HL-60 (cell line): Measurements from ENCODE around the gene HPCA.

Experiments
- POLR2AphosphoS5 ChIP-seq: IDR thresholded peaks from 2 replicates; pipeline ENCODE4 v1.6.1; 2012; ENCODE audit warnings: low read depth
- TF ChIP-seq, protein P1 (sequence below): IDR thresholded peaks from one replicate; pipeline ENCODE4 v1.5.1; 2011; ENCODE audit warnings: low read length, control low read depth, inconsistent platforms; ENCODE audit not compliant: insufficient read depth
- TF ChIP-seq, protein P2 (sequence below): IDR thresholded peaks from 2 replicates; pipeline ENCODE4 v1.6.1; 2012; ENCODE audit warnings: low read depth; ENCODE audit not compliant: insufficient replicate concordance

DNA sequence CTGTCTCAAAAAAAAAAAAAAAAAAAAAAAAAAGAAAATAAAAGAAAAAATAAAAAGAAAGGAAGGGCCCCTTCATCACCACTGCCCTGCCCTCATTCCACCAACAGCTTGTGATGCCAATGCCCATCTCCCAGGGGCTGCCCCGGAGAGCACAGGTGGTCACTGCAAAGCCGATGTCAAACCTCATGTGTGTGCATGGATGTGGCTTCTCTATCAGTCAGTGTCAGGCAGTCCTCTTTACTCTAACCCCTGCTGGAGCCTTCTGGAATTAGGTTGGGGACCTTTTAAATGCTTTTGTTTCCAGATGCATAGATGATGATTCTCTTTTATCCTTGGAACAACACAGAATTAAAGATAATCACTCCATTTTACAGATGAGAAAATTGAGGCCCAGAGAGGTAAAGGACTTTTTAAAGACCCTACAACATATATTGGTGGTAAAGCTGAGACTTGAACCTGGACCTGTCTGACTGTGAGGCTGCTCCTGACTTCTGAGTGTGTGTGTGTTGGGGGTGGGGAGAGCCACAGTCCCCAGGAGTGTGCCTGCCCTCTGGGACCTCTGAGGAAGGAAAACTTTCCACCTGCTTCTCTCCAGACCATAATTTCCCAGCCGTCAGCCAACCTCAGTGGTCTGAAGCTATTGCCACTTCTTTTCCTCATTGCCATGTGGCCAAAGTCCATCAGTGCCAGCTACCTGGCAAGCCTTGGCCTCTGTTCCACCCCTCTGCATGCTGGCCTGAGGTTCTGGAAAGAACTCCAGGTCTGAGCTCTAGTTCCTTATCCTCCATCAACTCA is 17.9 kb downstream of the HPCA start:
- TF ChIP-seq, protein P1, sequence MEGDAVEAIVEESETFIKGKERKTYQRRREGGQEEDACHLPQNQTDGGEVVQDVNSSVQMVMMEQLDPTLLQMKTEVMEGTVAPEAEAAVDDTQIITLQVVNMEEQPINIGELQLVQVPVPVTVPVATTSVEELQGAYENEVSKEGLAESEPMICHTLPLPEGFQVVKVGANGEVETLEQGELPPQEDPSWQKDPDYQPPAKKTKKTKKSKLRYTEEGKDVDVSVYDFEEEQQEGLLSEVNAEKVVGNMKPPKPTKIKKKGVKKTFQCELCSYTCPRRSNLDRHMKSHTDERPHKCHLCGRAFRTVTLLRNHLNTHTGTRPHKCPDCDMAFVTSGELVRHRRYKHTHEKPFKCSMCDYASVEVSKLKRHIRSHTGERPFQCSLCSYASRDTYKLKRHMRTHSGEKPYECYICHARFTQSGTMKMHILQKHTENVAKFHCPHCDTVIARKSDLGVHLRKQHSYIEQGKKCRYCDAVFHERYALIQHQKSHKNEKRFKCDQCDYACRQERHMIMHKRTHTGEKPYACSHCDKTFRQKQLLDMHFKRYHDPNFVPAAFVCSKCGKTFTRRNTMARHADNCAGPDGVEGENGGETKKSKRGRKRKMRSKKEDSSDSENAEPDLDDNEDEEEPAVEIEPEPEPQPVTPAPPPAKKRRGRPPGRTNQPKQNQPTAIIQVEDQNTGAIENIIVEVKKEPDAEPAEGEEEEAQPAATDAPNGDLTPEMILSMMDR = no peak
- TF ChIP-seq POLR2AphosphoS5 = no peak
- TF ChIP-seq, protein P2, sequence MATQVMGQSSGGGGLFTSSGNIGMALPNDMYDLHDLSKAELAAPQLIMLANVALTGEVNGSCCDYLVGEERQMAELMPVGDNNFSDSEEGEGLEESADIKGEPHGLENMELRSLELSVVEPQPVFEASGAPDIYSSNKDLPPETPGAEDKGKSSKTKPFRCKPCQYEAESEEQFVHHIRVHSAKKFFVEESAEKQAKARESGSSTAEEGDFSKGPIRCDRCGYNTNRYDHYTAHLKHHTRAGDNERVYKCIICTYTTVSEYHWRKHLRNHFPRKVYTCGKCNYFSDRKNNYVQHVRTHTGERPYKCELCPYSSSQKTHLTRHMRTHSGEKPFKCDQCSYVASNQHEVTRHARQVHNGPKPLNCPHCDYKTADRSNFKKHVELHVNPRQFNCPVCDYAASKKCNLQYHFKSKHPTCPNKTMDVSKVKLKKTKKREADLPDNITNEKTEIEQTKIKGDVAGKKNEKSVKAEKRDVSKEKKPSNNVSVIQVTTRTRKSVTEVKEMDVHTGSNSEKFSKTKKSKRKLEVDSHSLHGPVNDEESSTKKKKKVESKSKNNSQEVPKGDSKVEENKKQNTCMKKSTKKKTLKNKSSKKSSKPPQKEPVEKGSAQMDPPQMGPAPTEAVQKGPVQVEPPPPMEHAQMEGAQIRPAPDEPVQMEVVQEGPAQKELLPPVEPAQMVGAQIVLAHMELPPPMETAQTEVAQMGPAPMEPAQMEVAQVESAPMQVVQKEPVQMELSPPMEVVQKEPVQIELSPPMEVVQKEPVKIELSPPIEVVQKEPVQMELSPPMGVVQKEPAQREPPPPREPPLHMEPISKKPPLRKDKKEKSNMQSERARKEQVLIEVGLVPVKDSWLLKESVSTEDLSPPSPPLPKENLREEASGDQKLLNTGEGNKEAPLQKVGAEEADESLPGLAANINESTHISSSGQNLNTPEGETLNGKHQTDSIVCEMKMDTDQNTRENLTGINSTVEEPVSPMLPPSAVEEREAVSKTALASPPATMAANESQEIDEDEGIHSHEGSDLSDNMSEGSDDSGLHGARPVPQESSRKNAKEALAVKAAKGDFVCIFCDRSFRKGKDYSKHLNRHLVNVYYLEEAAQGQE = no peak
